Neuronal stem cell (in vitro differentiated cells): ENCODE data around the gene IMP4.
A peak's percentile ranks its signal among the peaks of the same experiment; 100 is the strongest.

Source experiments
- DNase-seq: peaks from one replicate; pipeline ENCODE4 v3.0.0-alpha.2; 2013; ENCODE audit warnings: low spot score
- H2AFZ ChIP-seq: one replicate; pipeline ENCODE4 v1.6.1; 2013; ENCODE audit warnings: mild to moderate bottlenecking, low read length, inconsistent platforms
- H2AK5ac ChIP-seq: 2 replicates; pipeline ENCODE4 v1.6.1; 2013; ENCODE audit warnings: low read depth, mild to moderate bottlenecking, inconsistent platforms, low read length, moderate library complexity, mixed read lengths
- H2BK120ac ChIP-seq: 2 replicates; pipeline ENCODE4 v1.6.1; 2013; ENCODE audit warnings: low read depth, mild to moderate bottlenecking, inconsistent platforms, low read length, moderate library complexity, mixed read lengths
- H2BK12ac ChIP-seq: one replicate; pipeline ENCODE4 v1.6.1; 2013; ENCODE audit warnings: low read length, inconsistent platforms
- H2BK15ac ChIP-seq: 2 replicates; pipeline ENCODE4 v1.6.1; 2013; ENCODE audit warnings: mild to moderate bottlenecking, low read length, inconsistent platforms, mixed read lengths
- H2BK5ac ChIP-seq: one replicate; pipeline ENCODE4 v1.6.1; 2013; ENCODE audit warnings: inconsistent platforms, mild to moderate bottlenecking, low read length, moderate library complexity
- H3K14ac ChIP-seq: one replicate; pipeline ENCODE4 v1.6.1; 2013; ENCODE audit warnings: low read length, inconsistent platforms
- H3K18ac ChIP-seq: 2 replicates; pipeline ENCODE4 v1.6.1; 2013; ENCODE audit warnings: low read length, inconsistent platforms
- H3K23ac ChIP-seq: 2 replicates; pipeline ENCODE4 v1.6.1; 2013; ENCODE audit warnings: low read depth, mild to moderate bottlenecking, mixed read lengths, low read length, inconsistent platforms; ENCODE audit not compliant: poor library complexity
- H3K27ac ChIP-seq: replicated peaks from 3 replicates; pipeline ENCODE4 v1.5.1; 2013; ENCODE audit warnings: low read length, inconsistent platforms
- H3K27me3 ChIP-seq, 3 experiments: 2 replicates each; pipeline ENCODE4 v1.6.1; 2013; ENCODE audit warnings: low read length in 3 of 3, mild to moderate bottlenecking in 2 of 3, inconsistent platforms in 1 of 3, low read depth in 1 of 3, mixed read lengths in 1 of 3, moderate library complexity in 1 of 3; ENCODE audit not compliant: control insufficient read depth in 3 of 3, insufficient read depth in 3 of 3
- H3K36me3 ChIP-seq, 2 donors: replicated peaks in 1 of 2; 2 replicates each; pipeline ENCODE4 v1.6.1; 2013; ENCODE audit warnings: low read length in 2 of 2; ENCODE audit not compliant: control insufficient read depth in 2 of 2, insufficient read depth in 2 of 2
- H3K4ac ChIP-seq: 2 replicates; pipeline ENCODE4 v1.6.1; 2013; ENCODE audit warnings: inconsistent platforms, mild to moderate bottlenecking, low read length, moderate library complexity
- H3K4me1 ChIP-seq, 2 donors: 1 replicate in 1 of 2; 2 replicates in 1 of 2; pipeline ENCODE4 v1.6.1; 2013; ENCODE audit warnings: low read length in 2 of 2, low read depth in 1 of 2; ENCODE audit not compliant: control insufficient read depth in 2 of 2, insufficient read depth in 1 of 2
- H3K4me2 ChIP-seq: one replicate; pipeline ENCODE4 v1.6.1; 2013; ENCODE audit warnings: mild to moderate bottlenecking, low read length, inconsistent platforms; ENCODE audit not compliant: insufficient read depth, poor library complexity, severe bottlenecking
- H3K4me3 ChIP-seq, 2 donors: 2 replicates each; pipeline ENCODE4 v1.5.1; 2013; ENCODE audit warnings: low read length in 2 of 2, mild to moderate bottlenecking in 2 of 2, inconsistent platforms in 1 of 2, moderate library complexity in 1 of 2
- H3K79me1 ChIP-seq: one replicate; pipeline ENCODE4 v1.6.1; 2013; ENCODE audit warnings: low read depth, mild to moderate bottlenecking, inconsistent platforms, low read length, moderate library complexity
- H3K9ac ChIP-seq: one replicate; pipeline ENCODE4 v1.6.1; 2013; ENCODE audit warnings: mild to moderate bottlenecking, low read depth, low read length, inconsistent platforms; ENCODE audit not compliant: poor library complexity
- H3K9me3 ChIP-seq, 2 donors: replicated peaks in 1 of 2; 2 replicates each; pipeline versions ENCODE3 to v1.6.1; 2013; ENCODE audit warnings: low read length in 2 of 2, mild to moderate bottlenecking in 2 of 2, inconsistent platforms in 1 of 2, low read depth in 1 of 2, mixed read lengths in 1 of 2, moderate library complexity in 1 of 2; ENCODE audit not compliant: control insufficient read depth in 2 of 2, insufficient read depth in 1 of 2
- H4K8ac ChIP-seq: one replicate; pipeline ENCODE4 v1.6.1; 2013; ENCODE audit warnings: low read depth, mild to moderate bottlenecking, inconsistent platforms, low read length, moderate library complexity
- H4K91ac ChIP-seq: one replicate; pipeline ENCODE4 v1.6.1; 2013; ENCODE audit warnings: low read length, low read depth, mild to moderate bottlenecking, inconsistent platforms; ENCODE audit not compliant: poor library complexity
- WGBS, 2 donors: extraction: QIAGEN DNeasy Blood & Tissue Kit; methylation state at CpG; one replicate each; pipeline ENCODE4 v1.1.7; 2013; ENCODE audit warnings: missing lambda C conversion rate in 2 of 2, mixed read lengths in 1 of 2; ENCODE audit not compliant: insufficient read length in 2 of 2, insufficient replicate concordance in 1 of 2; ENCODE audit errors: extremely low coverage in 2 of 2; 5-methylcytosine and 5-hydroxymethylcytosine counted together

IMP4 gene

DNA sequence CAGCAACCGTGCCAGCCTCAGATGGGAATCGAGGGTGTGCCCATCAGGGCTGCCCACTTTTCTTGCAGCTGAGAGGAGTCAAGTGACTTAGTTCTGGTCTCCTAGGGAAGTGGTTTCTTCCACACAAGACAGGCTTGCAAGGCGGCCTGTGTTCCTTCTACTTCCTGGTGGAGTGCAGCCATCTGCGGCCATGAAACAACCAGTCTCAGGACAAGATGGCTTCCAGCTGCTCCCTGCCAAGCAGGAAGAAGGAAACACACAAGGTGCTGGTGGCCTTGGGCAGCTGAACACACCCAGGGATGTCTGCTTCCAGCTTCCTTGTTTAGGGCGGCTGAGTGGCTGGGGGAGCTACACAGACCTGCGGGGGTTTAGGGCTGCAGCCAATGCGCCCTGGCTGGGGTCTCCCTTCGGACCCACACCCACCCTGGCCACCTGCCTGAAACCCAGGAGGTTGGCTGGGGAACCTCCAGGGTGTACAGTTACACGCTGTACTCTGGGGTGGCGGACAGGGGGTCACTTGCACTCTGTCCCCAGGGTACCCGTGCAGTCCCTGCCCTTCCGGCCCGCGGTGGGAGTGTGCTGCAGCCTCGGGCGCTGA is 47.9 kb downstream of the IMP4 start:
- Histone ChIP-seq H4K91ac (peak overlapping the region; percentile 35), H2AK5ac (no peak overlapping the region), H3K27me3 (peaks cover 0 to 3% (median 2%) of the 10 kb centered on the region in 3 experiments), H3K14ac (peak overlapping the region; percentile 40), H3K18ac (peak overlapping the region; percentile 72), H4K8ac (no peak overlapping the region), H3K23ac (no peak overlapping the region), H3K4ac (no peak overlapping the region), H3K9ac (no peak overlapping the region), H3K27ac (no peak overlapping the region), H2BK12ac (no peak overlapping the region), H2BK15ac (no peak overlapping the region), H3K36me3 (no peaks in the 10 kb centered on the region), H3K79me1 (no peaks in the 10 kb centered on the region), H3K4me3 (peak overlapping the region in 1 of 2 donors; percentile 62), H2BK5ac (no peak overlapping the region), H2AFZ (peak overlapping the region; percentile 97), H3K9me3 (no peaks in the 10 kb centered on the region), H3K4me2 (peak overlapping the region; percentile 64), H3K4me1 (peaks cover 7 to 11% of the 10 kb centered on the region in 2 donors), H2BK120ac (no peak overlapping the region)
- DNase-seq = no peak
- WGBS, 2 donors = no CpG with 5 or more reads among the region's 16 CpGs

DNA sequence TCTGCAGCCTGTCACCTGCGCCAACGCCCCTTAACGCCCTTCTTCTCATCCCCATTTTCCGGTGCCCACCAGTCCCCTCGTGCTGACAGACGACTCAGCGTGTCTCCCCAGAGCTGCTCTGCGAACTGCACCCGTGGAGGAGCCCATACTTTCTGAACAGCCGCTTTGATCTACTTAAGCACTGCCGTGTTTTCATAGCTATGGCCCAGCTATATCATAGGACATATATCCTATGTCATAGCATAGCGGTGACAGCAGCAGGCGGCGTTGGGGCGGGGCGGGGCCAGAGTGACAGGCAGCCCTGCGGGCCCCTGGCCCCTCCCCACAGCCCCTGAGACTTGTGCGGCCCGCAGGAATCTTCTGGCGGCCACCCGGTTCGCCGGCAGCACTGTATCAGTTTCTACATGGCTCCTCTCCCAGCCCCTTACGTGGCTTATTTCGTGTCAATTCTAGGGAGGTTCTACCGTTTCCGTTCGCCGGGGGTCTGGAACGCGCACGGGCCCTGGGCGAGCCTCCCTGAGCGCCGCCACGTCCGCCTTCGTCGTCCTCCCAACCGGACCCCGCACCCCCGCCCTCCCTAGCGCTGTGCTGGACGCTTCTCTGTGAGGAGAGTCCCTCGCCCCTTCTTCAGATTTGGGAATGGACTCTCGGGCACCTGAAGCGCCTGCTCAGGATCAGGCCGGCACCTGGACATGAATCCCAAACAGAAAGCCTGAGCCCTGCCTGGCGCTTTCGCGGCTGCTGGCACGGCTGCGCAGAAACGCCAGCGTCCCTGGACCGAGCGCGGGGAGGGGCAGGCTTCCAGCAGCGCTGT is 48.6 kb downstream of the IMP4 start:
- Histone ChIP-seq H2AK5ac (no peak overlapping the region), H3K4me3 (peak overlapping the region; percentile 62 to 96), H2BK120ac (peak overlapping the region; percentile 74), H3K27me3 (peaks cover 0 to 3% (median 2%) of the 10 kb centered on the region in 3 experiments), H4K8ac (no peak overlapping the region), H3K27ac (no peak overlapping the region), H3K36me3 (no peaks in the 10 kb centered on the region), H3K4ac (no peak overlapping the region), H2AFZ (peak overlapping the region; percentile 97), H2BK15ac (no peak overlapping the region), H3K23ac (no peak overlapping the region), H3K14ac (peak overlapping the region; percentile 40), H3K9me3 (no peaks in the 10 kb centered on the region), H4K91ac (peak overlapping the region; percentile 35), H3K4me2 (peak overlapping the region; percentile 64), H3K18ac (peak overlapping the region; percentile 89), H2BK5ac (no peak overlapping the region), H2BK12ac (no peak overlapping the region), H3K9ac (peak overlapping the region; percentile 63), H3K4me1 (peaks cover 7 to 11% of the 10 kb centered on the region in 2 donors), H3K79me1 (no peaks in the 10 kb centered on the region)
- no CpG with 5 or more reads among the region's 59 CpGs for WGBS, 2 donors
- DNase-seq = peak; percentile 44

GRCh38 chr2:130391872-130392670 is 49.4 kb downstream of the IMP4 start:
- H3K14ac ChIP-seq = no peak overlapping the region
- no peak overlapping the region for H3K23ac ChIP-seq
- no peak overlapping the region for H3K9ac ChIP-seq
- WGBS, 2 donors = no CpG with 5 or more reads among the region's 17 CpGs
- peaks cover 0 to 3% (median 2%) of the 10 kb centered on the region in 3 experiments for H3K27me3 ChIP-seq
- peak overlapping the region; percentile 64 for H3K4me2 ChIP-seq
- no peak overlapping the region for H4K91ac ChIP-seq
- H2BK12ac ChIP-seq = no peak overlapping the region
- no peak overlapping the region for H3K4ac ChIP-seq
- H3K18ac ChIP-seq = no peak overlapping the region
- no peak overlapping the region for H2BK15ac ChIP-seq
- H2AFZ ChIP-seq = peak overlapping the region; percentile 97
- H3K36me3 ChIP-seq = no peaks in the 10 kb centered on the region
- H3K4me1 ChIP-seq = peaks cover 7 to 11% of the 10 kb centered on the region in 2 donors
- peak overlapping the region; percentile 86 for H4K8ac ChIP-seq
- H3K4me3 ChIP-seq = peak overlapping the region; percentile 62 to 96
- H2BK120ac ChIP-seq = no peak overlapping the region
- H3K9me3 ChIP-seq = no peaks in the 10 kb centered on the region
- no peak for DNase-seq
- H3K79me1 ChIP-seq = no peaks in the 10 kb centered on the region
- H2BK5ac ChIP-seq = no peak overlapping the region
- no peak overlapping the region for H3K27ac ChIP-seq
- no peak overlapping the region for H2AK5ac ChIP-seq
